ENCODE measurements around the gene CABP5.

DNA sequence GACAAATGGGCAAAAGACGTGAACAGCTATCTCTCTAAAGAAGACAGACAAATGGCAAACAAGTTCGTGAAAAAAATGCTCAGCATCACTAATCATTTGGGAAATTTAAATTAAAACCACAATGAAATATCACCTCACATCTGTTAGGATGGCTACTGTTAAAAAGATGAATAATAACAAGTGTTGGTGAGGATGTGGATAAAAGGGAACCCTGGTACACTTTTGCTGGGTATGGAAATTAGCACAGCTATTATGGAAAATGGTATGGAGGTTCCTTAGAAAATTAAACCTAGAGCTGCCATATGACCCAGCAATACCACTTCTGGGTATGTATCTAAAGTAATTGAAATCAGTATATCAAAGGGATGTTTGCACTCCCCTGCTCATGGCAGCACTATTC is 7.1 kb downstream of the CABP5 start:
- TF ChIP-seq SUZ12 (IDR thresholded peaks at IDR 0.05; ENCODE audit: extremely low read depth, insufficient read depth, insufficient read length): no peak
- no peak for TF ChIP-seq YY1 (IDR thresholded peaks at IDR 0.05; ENCODE audit: insufficient read depth, insufficient read length)
- TF ChIP-seq ZNF274 (IDR thresholded peaks at IDR 0.05; ENCODE audit: low read depth, low read length): no peak

Data from NT2/D1 (cell line).